Measurements from ENCODE around the gene MS4A6A.
A peak's percentile ranks its signal among the peaks of the same experiment; 100 is the strongest.
"Not testable (repeated sequence)": the region's sequence is repeated elsewhere in the genome, so short reads cannot be mapped to it uniquely, and the experiment has no call there.

Gene MS4A6A

GRCh38 chr11:60165951-60166350, 16.9 kb downstream of the MS4A6A start:
- Mint-ChIP-seq H3K9me3 (peaks cover 4% of the 10 kb centered on the region), H3K4me3 (no peak overlapping the region), H3K4me1 (no peaks in the 10 kb centered on the region), H3K36me3 (no peaks in the 10 kb centered on the region), H3K27me3 (no peaks in the 10 kb centered on the region), H3K27ac (no peak overlapping the region)
- CTCF ChIA-PET: no interaction called here
- DNase-seq: no peak

- CTCF ChIA-PET: no interaction called here
- Mint-ChIP-seq H3K27me3 (no peaks in the 10 kb centered on the region), H3K4me3 (no peak overlapping the region), H3K27ac (no peak overlapping the region), H3K9me3 (peaks cover 4% of the 10 kb centered on the region), H3K4me1 (no peaks in the 10 kb centered on the region), H3K36me3 (no peaks in the 10 kb centered on the region)
- no peak for DNase-seq
Measured at GRCh38 chr11:60165538-60165937, 17.3 kb downstream of the MS4A6A start.

- Mint-ChIP-seq H3K9me3 (peaks cover 4% of the 10 kb centered on the region), H3K36me3 (no peaks in the 10 kb centered on the region), H3K27me3 (no peaks in the 10 kb centered on the region), H3K4me1 (no peaks in the 10 kb centered on the region), H3K4me3 (no peak overlapping the region), H3K27ac (no peak overlapping the region)
- DNase-seq: no peak
- CTCF ChIA-PET: no interaction called here
Measured at GRCh38 chr11:60164550-60165075, 18.3 kb downstream of the MS4A6A start.

GRCh38 chr11:60161766-60162165, 21.1 kb downstream of the MS4A6A start:
- Mint-ChIP-seq H3K4me3 (no peak overlapping the region), H3K4me1 (no peaks in the 10 kb centered on the region), H3K36me3 (no peaks in the 10 kb centered on the region), H3K27me3 (no peaks in the 10 kb centered on the region), H3K9me3 (no peaks in the 10 kb centered on the region), H3K27ac (no peak overlapping the region)
- CTCF ChIA-PET: no interaction called here
- DNase-seq: no peak

- H3K4me3 Mint-ChIP-seq: no peak overlapping the region
- no peaks in the 10 kb centered on the region for H3K9me3 Mint-ChIP-seq
- no peak overlapping the region for H3K27ac Mint-ChIP-seq
- CTCF ChIA-PET: no interaction called here
- H3K4me1 Mint-ChIP-seq: peaks cover 2% of the 10 kb centered on the region
- H3K36me3 Mint-ChIP-seq: no peaks in the 10 kb centered on the region
- DNase-seq: no peak
- H3K27me3 Mint-ChIP-seq: no peaks in the 10 kb centered on the region
Measured at GRCh38 chr11:60161107-60161506, 21.8 kb downstream of the MS4A6A start.

- Mint-ChIP-seq H3K4me3 (no peak overlapping the region), H3K27me3 (no peaks in the 10 kb centered on the region), H3K36me3 (no peaks in the 10 kb centered on the region), H3K9me3 (no peaks in the 10 kb centered on the region), H3K27ac (no peak overlapping the region), H3K4me1 (peaks cover 5% of the 10 kb centered on the region)
- CTCF ChIA-PET: no interaction called here
- no peak for DNase-seq
Measured at GRCh38 chr11:60159868-60160267, 23.0 kb downstream of the MS4A6A start.

- H3K27ac Mint-ChIP-seq: no peak overlapping the region
- no peak for DNase-seq
- H3K27me3 Mint-ChIP-seq: no peaks in the 10 kb centered on the region
- CTCF ChIA-PET: no interaction called here
- no peaks in the 10 kb centered on the region for H3K9me3 Mint-ChIP-seq
- no peak overlapping the region for H3K4me3 Mint-ChIP-seq
- H3K36me3 Mint-ChIP-seq: no peaks in the 10 kb centered on the region
- peaks cover 5% of the 10 kb centered on the region for H3K4me1 Mint-ChIP-seq
Measured at GRCh38 chr11:60159284-60159683, 23.6 kb downstream of the MS4A6A start.

- no peak overlapping the region for H3K4me3 Mint-ChIP-seq
- no peak overlapping the region for H3K27ac Mint-ChIP-seq
- H3K27me3 Mint-ChIP-seq: no peaks in the 10 kb centered on the region
- CTCF ChIA-PET: no interaction called here
- H3K4me1 Mint-ChIP-seq: peaks cover 5% of the 10 kb centered on the region
- no peak for DNase-seq
- no peaks in the 10 kb centered on the region for H3K36me3 Mint-ChIP-seq
- no peaks in the 10 kb centered on the region for H3K9me3 Mint-ChIP-seq
Measured at GRCh38 chr11:60158636-60159035, 24.2 kb downstream of the MS4A6A start.

- H3K36me3 Mint-ChIP-seq: no peaks in the 10 kb centered on the region
- no peaks in the 10 kb centered on the region for H3K9me3 Mint-ChIP-seq
- no peak overlapping the region for H3K27ac Mint-ChIP-seq
- peaks cover 5% of the 10 kb centered on the region for H3K4me1 Mint-ChIP-seq
- no peaks in the 10 kb centered on the region for H3K27me3 Mint-ChIP-seq
- CTCF ChIA-PET: no interaction called here
- no peak overlapping the region for H3K4me3 Mint-ChIP-seq
- DNase-seq: peak; percentile 22
Measured at GRCh38 chr11:60155931-60156330, 27.0 kb downstream of the MS4A6A start.

GRCh38 chr11:60152727-60153126, 30.2 kb downstream of the MS4A6A start:
- CTCF ChIA-PET, H3K4me3 Mint-ChIP-seq, H3K36me3 Mint-ChIP-seq, DNase-seq, H3K27me3 Mint-ChIP-seq, H3K9me3 Mint-ChIP-seq, H3K4me1 Mint-ChIP-seq, H3K27ac Mint-ChIP-seq: not testable (repeated sequence)

- Mint-ChIP-seq H3K27ac (no peak overlapping the region), H3K9me3 (no peaks in the 10 kb centered on the region), H3K27me3 (no peaks in the 10 kb centered on the region), H3K4me3 (no peak overlapping the region), H3K4me1 (no peaks in the 10 kb centered on the region), H3K36me3 (no peaks in the 10 kb centered on the region)
- DNase-seq: no peak
- CTCF ChIA-PET: no interaction called here
Measured at GRCh38 chr11:60150279-60150678, 32.6 kb downstream of the MS4A6A start.

GRCh38 chr11:60145677-60146076, 37.2 kb downstream of the MS4A6A start:
- no peak for DNase-seq
- no peaks in the 10 kb centered on the region for H3K36me3 Mint-ChIP-seq
- H3K27me3 Mint-ChIP-seq: no peaks in the 10 kb centered on the region
- no peak overlapping the region for H3K4me3 Mint-ChIP-seq
- H3K4me1 Mint-ChIP-seq: no peaks in the 10 kb centered on the region
- no peak overlapping the region for H3K27ac Mint-ChIP-seq
- CTCF ChIA-PET: no interaction called here
- H3K9me3 Mint-ChIP-seq: no peaks in the 10 kb centered on the region

- Mint-ChIP-seq H3K4me1 (no peaks in the 10 kb centered on the region), H3K36me3 (no peaks in the 10 kb centered on the region), H3K27me3 (no peaks in the 10 kb centered on the region), H3K27ac (no peak overlapping the region), H3K4me3 (no peak overlapping the region), H3K9me3 (no peaks in the 10 kb centered on the region)
- CTCF ChIA-PET: no interaction called here
- no peak for DNase-seq
Measured at GRCh38 chr11:60143768-60144167, 39.1 kb downstream of the MS4A6A start.

GRCh38 chr11:60133917-60134316, 49.0 kb downstream of the MS4A6A start:
- Mint-ChIP-seq H3K9me3 (no peaks in the 10 kb centered on the region), H3K27ac (no peak overlapping the region), H3K27me3 (no peaks in the 10 kb centered on the region), H3K4me1 (no peaks in the 10 kb centered on the region), H3K4me3 (no peak overlapping the region), H3K36me3 (no peaks in the 10 kb centered on the region)
- no peak for DNase-seq
- CTCF ChIA-PET: no interaction called here

GRCh38 chr11:60131912-60132311, 51.0 kb downstream of the MS4A6A start:
- H3K4me3 Mint-ChIP-seq: no peak overlapping the region
- H3K4me1 Mint-ChIP-seq: no peaks in the 10 kb centered on the region
- H3K9me3 Mint-ChIP-seq: no peaks in the 10 kb centered on the region
- CTCF ChIA-PET: no interaction called here
- H3K27me3 Mint-ChIP-seq: no peaks in the 10 kb centered on the region
- DNase-seq: no peak
- no peak overlapping the region for H3K27ac Mint-ChIP-seq
- no peaks in the 10 kb centered on the region for H3K36me3 Mint-ChIP-seq

GRCh38 chr11:60130496-60130895, 52.4 kb downstream of the MS4A6A start:
- CTCF ChIA-PET: no interaction called here
- Mint-ChIP-seq H3K9me3 (no peaks in the 10 kb centered on the region), H3K4me1 (no peaks in the 10 kb centered on the region), H3K27me3 (no peaks in the 10 kb centered on the region), H3K4me3 (no peak overlapping the region), H3K27ac (no peak overlapping the region), H3K36me3 (no peaks in the 10 kb centered on the region)
- no peak for DNase-seq

Measured in activated naive CD4-positive, alpha-beta T cell treated with anti-CD3 and anti-CD28 coated beads, Interleukin-2, amount 10 ng/mL, durations not matched to agents 7 days and 5 days (primary cell).